ENCODE measurements around the gene LSM7.

DNA sequence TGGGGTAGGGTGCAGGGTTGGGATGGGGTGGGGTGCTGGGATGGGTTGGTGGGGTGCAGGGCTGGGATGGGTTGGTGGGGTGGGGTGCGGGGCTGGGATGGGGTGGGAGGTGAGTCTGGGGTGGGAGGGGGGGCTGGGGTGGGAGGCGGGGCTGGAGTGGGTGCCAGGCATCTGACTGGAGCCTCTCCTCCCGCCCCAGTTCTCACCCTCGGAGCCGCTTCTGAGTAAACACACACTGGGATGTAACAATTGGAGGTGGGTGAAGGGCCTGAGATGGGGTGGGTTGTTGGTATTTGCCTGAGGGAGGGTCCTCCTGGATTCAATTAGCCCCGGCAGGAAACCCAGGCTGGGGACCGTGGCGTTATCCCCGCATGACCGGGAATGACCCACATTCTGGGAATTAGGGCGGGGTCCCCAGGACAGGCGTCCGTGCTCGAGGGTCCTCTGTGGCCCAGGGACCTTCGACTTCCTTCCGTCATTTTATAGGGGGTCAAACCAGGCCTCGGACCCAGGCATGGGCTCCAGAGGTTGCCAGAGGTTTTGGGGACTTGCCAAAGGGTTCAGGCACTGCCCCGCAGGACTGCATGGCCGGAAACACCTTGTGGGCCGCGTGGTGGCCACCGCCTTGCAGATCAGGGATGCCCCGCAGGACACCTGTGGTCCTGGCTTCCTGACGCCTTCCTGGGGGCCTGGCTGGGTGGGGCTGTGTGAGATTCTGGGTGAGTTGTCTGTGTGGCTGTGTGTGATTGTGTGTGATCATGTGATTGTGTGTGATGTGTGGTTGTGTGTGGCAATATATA, 33.1 kb upstream of the LSM7 start:
- TF ChIP-seq, protein P1, sequence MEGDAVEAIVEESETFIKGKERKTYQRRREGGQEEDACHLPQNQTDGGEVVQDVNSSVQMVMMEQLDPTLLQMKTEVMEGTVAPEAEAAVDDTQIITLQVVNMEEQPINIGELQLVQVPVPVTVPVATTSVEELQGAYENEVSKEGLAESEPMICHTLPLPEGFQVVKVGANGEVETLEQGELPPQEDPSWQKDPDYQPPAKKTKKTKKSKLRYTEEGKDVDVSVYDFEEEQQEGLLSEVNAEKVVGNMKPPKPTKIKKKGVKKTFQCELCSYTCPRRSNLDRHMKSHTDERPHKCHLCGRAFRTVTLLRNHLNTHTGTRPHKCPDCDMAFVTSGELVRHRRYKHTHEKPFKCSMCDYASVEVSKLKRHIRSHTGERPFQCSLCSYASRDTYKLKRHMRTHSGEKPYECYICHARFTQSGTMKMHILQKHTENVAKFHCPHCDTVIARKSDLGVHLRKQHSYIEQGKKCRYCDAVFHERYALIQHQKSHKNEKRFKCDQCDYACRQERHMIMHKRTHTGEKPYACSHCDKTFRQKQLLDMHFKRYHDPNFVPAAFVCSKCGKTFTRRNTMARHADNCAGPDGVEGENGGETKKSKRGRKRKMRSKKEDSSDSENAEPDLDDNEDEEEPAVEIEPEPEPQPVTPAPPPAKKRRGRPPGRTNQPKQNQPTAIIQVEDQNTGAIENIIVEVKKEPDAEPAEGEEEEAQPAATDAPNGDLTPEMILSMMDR (IDR thresholded peaks at IDR 0.05; ENCODE audit: insufficient read depth, low read length): no peak
- TF ChIP-seq, protein P2, sequence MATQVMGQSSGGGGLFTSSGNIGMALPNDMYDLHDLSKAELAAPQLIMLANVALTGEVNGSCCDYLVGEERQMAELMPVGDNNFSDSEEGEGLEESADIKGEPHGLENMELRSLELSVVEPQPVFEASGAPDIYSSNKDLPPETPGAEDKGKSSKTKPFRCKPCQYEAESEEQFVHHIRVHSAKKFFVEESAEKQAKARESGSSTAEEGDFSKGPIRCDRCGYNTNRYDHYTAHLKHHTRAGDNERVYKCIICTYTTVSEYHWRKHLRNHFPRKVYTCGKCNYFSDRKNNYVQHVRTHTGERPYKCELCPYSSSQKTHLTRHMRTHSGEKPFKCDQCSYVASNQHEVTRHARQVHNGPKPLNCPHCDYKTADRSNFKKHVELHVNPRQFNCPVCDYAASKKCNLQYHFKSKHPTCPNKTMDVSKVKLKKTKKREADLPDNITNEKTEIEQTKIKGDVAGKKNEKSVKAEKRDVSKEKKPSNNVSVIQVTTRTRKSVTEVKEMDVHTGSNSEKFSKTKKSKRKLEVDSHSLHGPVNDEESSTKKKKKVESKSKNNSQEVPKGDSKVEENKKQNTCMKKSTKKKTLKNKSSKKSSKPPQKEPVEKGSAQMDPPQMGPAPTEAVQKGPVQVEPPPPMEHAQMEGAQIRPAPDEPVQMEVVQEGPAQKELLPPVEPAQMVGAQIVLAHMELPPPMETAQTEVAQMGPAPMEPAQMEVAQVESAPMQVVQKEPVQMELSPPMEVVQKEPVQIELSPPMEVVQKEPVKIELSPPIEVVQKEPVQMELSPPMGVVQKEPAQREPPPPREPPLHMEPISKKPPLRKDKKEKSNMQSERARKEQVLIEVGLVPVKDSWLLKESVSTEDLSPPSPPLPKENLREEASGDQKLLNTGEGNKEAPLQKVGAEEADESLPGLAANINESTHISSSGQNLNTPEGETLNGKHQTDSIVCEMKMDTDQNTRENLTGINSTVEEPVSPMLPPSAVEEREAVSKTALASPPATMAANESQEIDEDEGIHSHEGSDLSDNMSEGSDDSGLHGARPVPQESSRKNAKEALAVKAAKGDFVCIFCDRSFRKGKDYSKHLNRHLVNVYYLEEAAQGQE (IDR thresholded peaks at IDR 0.05; ENCODE audit: insufficient replicate concordance, low read depth): no peak
- TF ChIP-seq POLR2AphosphoS5 (IDR thresholded peaks at IDR 0.05; ENCODE audit: low read depth): no peak
- TF ChIP-seq GABPA (IDR thresholded peaks at IDR 0.05; ENCODE audit: low read depth): no peak
- TF ChIP-seq SPI1 (IDR thresholded peaks at IDR 0.05; ENCODE audit: borderline replicate concordance, low read depth): no peak

Data from HL-60 (cell line).